K562 (cell line): ENCODE results near the gene PRDX1. TPM values are rescaled to one million over a fixed set of nuclear protein-coding genes. Genes with fewer than 3 reads are reported as not detected.

Source experiments
- ARID3B ChIP-seq: fragments of 250-450 bp; sonication (Bioruptor Pico); IDR thresholded peaks from 2 replicates; pipeline ENCODE4 v1.4.0; 2020; ENCODE audit warnings: borderline replicate concordance
- CEBPZ ChIP-seq: fragments of 150-350 bp; IDR thresholded peaks from 2 replicates; pipeline ENCODE4 v1.6.1; 2014; ENCODE audit warnings: low read depth, mild to moderate bottlenecking, low read length, borderline replicate concordance
- DIDO1 ChIP-seq: fragments of 450-650 bp; IDR thresholded peaks from 2 replicates; pipeline ENCODE4 v1.6.1; 2016; ENCODE audit warnings: low read depth, missing biosample characterization, missing genetic modification characterization
- HES1 ChIP-seq: fragments of 450-650 bp; IDR thresholded peaks from 2 replicates; pipeline ENCODE4 v1.6.1; 2016; ENCODE audit warnings: low read depth, mild to moderate bottlenecking, moderate library complexity
- NFE2 ChIP-seq: IDR thresholded peaks from 2 replicates; pipeline ENCODE4 v1.6.1; 2014; ENCODE audit warnings: antibody characterized with exemption, low read depth
- PRPF4 ChIP-seq: fragments of 200-400 bp; formaldehyde crosslinking; IDR thresholded peaks from one replicate; pipeline ENCODE4 v1.6.1; 2017; ENCODE audit warnings: low read length, low read depth, mild to moderate bottlenecking; ENCODE audit not compliant: insufficient read depth, poor library complexity, severe bottlenecking
- RAD21 ChIP-seq, 2 experiments: fragments of 250-450 bp in 1 of 2; fragments of 450-650 bp in 1 of 2; sonication (Bioruptor Pico) in 1 of 2; formaldehyde crosslinking in 1 of 2; IDR thresholded peaks in 1 of 2; conservative IDR thresholded peaks in 1 of 2; 2 replicates each; pipeline versions ENCODE4 v1.4.0 to v1.8.0; 2020 to 2022; ENCODE audit warnings: mild to moderate bottlenecking in 2 of 2, moderate library complexity in 1 of 2
- RUNX1 ChIP-seq: sonication (generic); IDR thresholded peaks from 2 replicates; pipeline ENCODE4 v1.6.1; 2016; ENCODE audit warnings: antibody characterized with exemption, low read depth
- SNAPC5 ChIP-seq: fragments of 250-450 bp; sonication (Bioruptor Pico); IDR thresholded peaks from 2 replicates; pipeline ENCODE4 v1.8.0; 2021; ENCODE audit warnings: moderate library complexity, mild to moderate bottlenecking, inconsistent platforms
- VEZF1 ChIP-seq: fragments of 200-800 bp; sonication (Bioruptor generic); IDR thresholded peaks from 2 replicates; pipeline ENCODE4 v1.6.1; 2017; ENCODE audit warnings: missing genetic modification characterization, missing compliant biosample characterization
- ZC3H11A ChIP-seq: IDR thresholded peaks from 2 replicates; pipeline ENCODE4 v1.6.1; 2012; ENCODE audit warnings: low read depth, low read length, improper control_type of control experiment
- polyA plus RNA-seq, 8 experiments: library from polyadenylated mRNA; depleted of rRNA in 4 of 8; stranded (reverse) in 5 of 8; unstranded in 3 of 8; fragments of >200 nt; fragmentation: Nextera tagmentation in 2 of 8; fragmentation: Illumina TruSeq in 1 of 8; extraction: Ambion mirVana in 2 of 8; extraction: Trizol in 1 of 8; gene quantifications; 2 replicates each; pipeline versions ENCODE4 v1.2.1 to v1.2.3, GENCODE V29; 2011 to 2014; ENCODE audit warnings: inconsistent platforms in 1 of 8, missing spikeins in 1 of 8
- total RNA-seq, 7 experiments: library from RNA; depleted of rRNA in 6 of 7; stranded (reverse); fragments of >200 nt in 6 of 7; fragmentation: Illumina TruSeq in 2 of 7; extraction: Trizol in 2 of 7; gene quantifications; 2 replicates each; pipeline versions ENCODE4 v1.2.1 to v1.2.3, GENCODE V29; 2011 to 2021; ENCODE audit warnings: low replicate concordance in 1 of 7

The PRDX1 gene
- total and polyA plus RNA-seq, 9 of the 15 experiments (the other 6 are each of a cell fraction or from before 2014, with no cell fraction given), result 748 to 2,388 (median 1,045) TPM

GRCh38 chr1:45535988-45536766 is 14.5 kb upstream of the PRDX1 start (continued):
- TF ChIP-seq HES1, result no peak
- TF ChIP-seq ARID3B, result no peak
- TF ChIP-seq CEBPZ, result no peak
- TF ChIP-seq RUNX1, result no peak
- TF ChIP-seq ZC3H11A, result no peak
- TF ChIP-seq PRPF4, result no peak
- peak; percentile 48; the same call in 1 of the 2 replicates for TF ChIP-seq VEZF1 (CRISPR knock-in tag)
- no peak for TF ChIP-seq DIDO1 (tag)
- TF ChIP-seq SNAPC5, result no peak
- TF ChIP-seq NFE2, result peak; percentile 52; the same call in 1 of the 2 replicates
- no peak for TF ChIP-seq RAD21 (CRISPR knock-in tag; conservative IDR thresholded peaks at IDR 0.05 in 1 of 2, IDR thresholded peaks at IDR 0.05 in 1 of 2)
